ENCODE measurements around the gene RHOT2.

Gene RHOT2

GRCh38 chr16:670485-671352 lies 2.8 kb downstream of the RHOT2 start:
- DNase-seq (ENCODE audit: low read depth): no peak

- no peak for DNase-seq (ENCODE audit: low read depth)
Measured at GRCh38 chr16:671353-672131, 3.6 kb downstream of the RHOT2 start.

- no peak for DNase-seq (ENCODE audit: low read depth)
Measured at GRCh38 chr16:672371-672770, 4.4 kb downstream of the RHOT2 start.

GRCh38 chr16:672851-673250 lies 4.9 kb downstream of the RHOT2 start:
- DNase-seq (ENCODE audit: low read depth): no peak

- no peak for DNase-seq (ENCODE audit: low read depth)
Measured at GRCh38 chr16:673399-673991, 5.6 kb downstream of the RHOT2 start.

- no peak for DNase-seq (ENCODE audit: low read depth)
Measured at GRCh38 chr16:674214-674881, 6.4 kb downstream of the RHOT2 start.

- DNase-seq (ENCODE audit: low read depth): no peak
Measured at GRCh38 chr16:674968-675883, 7.3 kb downstream of the RHOT2 start, which contains the start of gene RHBDL1. Gene RHBDL1 (plus strand): TSS chr16:675671. CDS start chr16:675791, 120 bp downstream.

GRCh38 chr16:675884-676564 lies 8.1 kb downstream of the RHOT2 start:
- no peak for DNase-seq (ENCODE audit: low read depth)

- no peak for DNase-seq (ENCODE audit: low read depth)
Measured at GRCh38 chr16:676565-676902, 8.6 kb downstream of the RHOT2 start.

- DNase-seq (ENCODE audit: low read depth): no peak
Measured at GRCh38 chr16:676913-677312, 9.0 kb downstream of the RHOT2 start.

- no peak for DNase-seq (ENCODE audit: low read depth)
Measured at GRCh38 chr16:677316-678190, 9.6 kb downstream of the RHOT2 start.

- DNase-seq (ENCODE audit: low read depth): no peak
Measured at GRCh38 chr16:678209-678857, 10.4 kb downstream of the RHOT2 start.

- DNase-seq (ENCODE audit: low read depth): peak; percentile 64
Measured at GRCh38 chr16:678858-679813, 11.2 kb downstream of the RHOT2 start.

GRCh38 chr16:679814-680624 lies 12.1 kb downstream of the RHOT2 start, which contains the start of gene STUB1:
Gene STUB1 (plus strand): TSS chr16:680410. CDS start chr16:680526, 116 bp downstream.
- peak; percentile 90 for DNase-seq (ENCODE audit: low read depth)

- DNase-seq (ENCODE audit: low read depth): no peak
Measured at GRCh38 chr16:680625-680945, 12.7 kb downstream of the RHOT2 start.

GRCh38 chr16:680967-681745 lies 13.2 kb downstream of the RHOT2 start:
- DNase-seq (ENCODE audit: low read depth): no peak

Data from activated T-cell treated with anti-CD3 and anti-CD28 coated beads for 48 hours (primary cell).